Lower leg skin (tissue), 3 donors: ENCODE measurements around the gene YES1.

Experiments used
- POLR2A ChIP-seq, 2 donors: fragments of 450-650 bp; IDR thresholded peaks; one replicate each; pipeline ENCODE4 v1.6.1; 2016 to 2017; ENCODE audit warnings: antibody characterized with exemption in 2 of 2, mild to moderate bottlenecking in 1 of 2, moderate library complexity in 1 of 2
- TF ChIP-seq, protein P1 (sequence below), 3 donors: fragments of 450-650 bp; IDR thresholded peaks; one replicate each; pipeline ENCODE4 v1.5.1; 2016; ENCODE audit warnings: antibody characterized with exemption in 3 of 3, mild to moderate bottlenecking in 3 of 3, moderate library complexity in 2 of 3

- TF ChIP-seq, protein P1, sequence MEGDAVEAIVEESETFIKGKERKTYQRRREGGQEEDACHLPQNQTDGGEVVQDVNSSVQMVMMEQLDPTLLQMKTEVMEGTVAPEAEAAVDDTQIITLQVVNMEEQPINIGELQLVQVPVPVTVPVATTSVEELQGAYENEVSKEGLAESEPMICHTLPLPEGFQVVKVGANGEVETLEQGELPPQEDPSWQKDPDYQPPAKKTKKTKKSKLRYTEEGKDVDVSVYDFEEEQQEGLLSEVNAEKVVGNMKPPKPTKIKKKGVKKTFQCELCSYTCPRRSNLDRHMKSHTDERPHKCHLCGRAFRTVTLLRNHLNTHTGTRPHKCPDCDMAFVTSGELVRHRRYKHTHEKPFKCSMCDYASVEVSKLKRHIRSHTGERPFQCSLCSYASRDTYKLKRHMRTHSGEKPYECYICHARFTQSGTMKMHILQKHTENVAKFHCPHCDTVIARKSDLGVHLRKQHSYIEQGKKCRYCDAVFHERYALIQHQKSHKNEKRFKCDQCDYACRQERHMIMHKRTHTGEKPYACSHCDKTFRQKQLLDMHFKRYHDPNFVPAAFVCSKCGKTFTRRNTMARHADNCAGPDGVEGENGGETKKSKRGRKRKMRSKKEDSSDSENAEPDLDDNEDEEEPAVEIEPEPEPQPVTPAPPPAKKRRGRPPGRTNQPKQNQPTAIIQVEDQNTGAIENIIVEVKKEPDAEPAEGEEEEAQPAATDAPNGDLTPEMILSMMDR (IDR thresholded peaks at IDR 0.05): no peak
- TF ChIP-seq POLR2A (IDR thresholded peaks at IDR 0.05): no peak
These were observed 134.9 kb downstream of the YES1 start for GRCh38 chr18:677145-677544.
